Left renal pelvis (tissue), 4 donors: ENCODE measurements around the gene EML6. TPM values are rescaled to one million over a fixed set of nuclear protein-coding genes. Genes with fewer than 3 reads are reported as not detected.
A peak's percentile ranks its signal among the peaks of the same experiment; 100 is the strongest.

Experiments used
- DNase-seq, 4 donors: peaks; one replicate each; pipeline ENCODE4 v3.0.0-alpha.2; 2013; ENCODE audit warnings: low read depth in 4 of 4, low spot score in 3 of 4
- polyA plus RNA-seq, 4 donors: library from polyadenylated mRNA; unstranded; fragments of 120-200 nt; gene quantifications; one replicate each; pipeline ENCODE4 v1.2.1, GENCODE V29; 2013; ENCODE audit not compliant: insufficient read length in 4 of 4

EML6 gene
- polyA plus RNA-seq, 4 donors = 0.49 to 17.2 (median 12.2) TPM

DNA sequence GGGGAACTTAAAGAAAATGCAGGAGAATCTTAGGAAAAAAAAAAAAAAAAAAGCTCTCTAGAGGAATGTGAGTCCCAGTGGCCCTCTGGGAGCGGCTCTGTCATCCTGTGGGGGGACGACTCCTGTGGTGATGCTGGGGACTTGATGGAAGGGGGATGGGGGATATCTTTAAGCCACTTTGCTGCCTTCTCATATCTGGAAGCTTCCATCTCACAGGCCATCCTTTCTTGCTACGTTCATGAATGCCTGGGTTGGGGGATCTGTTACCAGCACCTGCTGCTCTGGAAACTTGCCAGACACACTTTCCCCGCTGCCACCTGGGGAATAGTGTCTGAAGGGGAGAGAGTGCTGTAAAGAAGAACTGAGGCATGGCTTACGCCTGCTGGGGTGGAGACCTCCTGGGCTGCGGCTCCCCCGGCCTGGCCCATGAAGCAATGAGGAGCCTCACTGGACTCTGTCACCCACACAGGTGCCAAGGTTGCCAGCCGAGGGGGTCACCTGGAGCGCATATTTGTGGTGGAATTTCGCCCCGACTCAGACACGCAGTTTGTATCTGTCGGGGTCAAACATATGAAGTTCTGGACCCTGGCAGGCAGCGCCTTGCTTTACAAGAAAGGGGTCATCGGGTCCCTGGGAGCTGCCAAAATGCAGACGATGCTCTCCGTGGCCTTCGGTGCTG, 234.0 kb downstream of the EML6 start:
- DNase-seq = no peak

DNA sequence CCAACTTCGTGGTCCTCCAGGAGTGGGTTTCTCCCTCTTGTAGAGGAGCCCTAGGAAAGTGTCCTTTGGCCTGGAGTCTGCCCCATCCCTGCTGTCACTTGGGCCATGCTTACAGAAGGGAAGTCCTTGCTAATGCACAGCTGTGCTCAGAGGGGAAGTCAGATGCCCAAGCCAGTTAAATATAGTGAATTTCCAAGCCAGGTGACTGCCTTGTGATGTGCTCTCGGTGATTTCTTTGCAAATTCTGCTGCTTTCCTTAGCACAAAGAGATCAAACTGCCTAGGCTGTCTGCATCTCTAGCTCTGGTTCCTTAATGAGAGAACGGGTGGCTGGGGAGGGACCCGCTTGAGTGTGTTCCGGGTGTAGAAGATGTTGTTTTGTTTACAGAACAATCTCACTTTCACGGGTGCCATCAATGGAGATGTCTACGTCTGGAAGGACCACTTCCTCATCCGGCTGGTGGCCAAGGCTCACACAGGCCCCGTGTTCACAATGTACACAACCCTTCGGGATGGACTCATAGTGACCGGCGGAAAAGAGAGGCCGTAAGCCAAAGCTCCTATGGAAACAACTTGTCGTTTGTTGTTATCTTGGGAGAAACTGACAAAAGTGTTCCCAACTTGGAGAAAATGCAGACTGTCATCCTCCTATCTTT, 235.4 kb downstream of the EML6 start:
- no peak for DNase-seq

DNA sequence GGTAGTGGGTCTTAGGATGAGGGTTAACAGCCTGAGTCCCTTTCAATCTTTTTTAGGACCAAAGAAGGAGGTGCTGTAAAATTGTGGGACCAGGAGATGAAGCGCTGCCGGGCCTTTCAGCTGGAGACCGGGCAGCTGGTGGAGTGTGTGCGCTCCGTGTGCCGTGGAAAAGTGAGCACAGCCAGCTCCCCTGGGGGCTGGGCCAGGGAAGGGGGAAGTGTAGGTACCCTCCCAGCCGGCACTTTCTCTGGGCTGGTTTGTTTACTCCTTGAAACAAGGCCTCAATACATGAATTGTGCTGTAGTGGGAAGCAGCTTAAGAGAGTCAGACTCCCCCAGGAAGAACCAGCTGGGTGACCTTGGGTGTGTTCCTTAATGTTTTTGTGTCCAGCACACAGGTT, 236.7 kb downstream of the EML6 start:
- no peak for DNase-seq

DNA sequence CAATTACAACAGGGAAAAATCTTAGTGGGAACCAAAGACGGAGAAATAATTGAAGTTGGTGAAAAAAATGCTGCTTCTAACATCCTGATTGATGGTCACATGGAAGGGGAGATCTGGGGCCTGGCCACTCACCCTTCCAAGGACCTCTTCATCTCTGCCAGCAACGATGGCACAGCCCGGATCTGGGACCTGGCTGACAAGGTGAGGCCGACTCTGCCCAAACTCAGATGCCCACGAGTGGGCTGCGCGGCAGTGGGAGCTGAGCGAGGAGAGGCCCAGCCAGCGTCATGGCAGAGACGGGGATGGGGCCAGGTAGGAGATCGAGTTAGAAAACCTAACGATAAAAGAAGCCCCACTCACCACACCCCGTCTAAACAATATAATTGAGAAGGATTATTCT, 239.0 kb downstream of the EML6 start:
- DNase-seq = no peak

DNA sequence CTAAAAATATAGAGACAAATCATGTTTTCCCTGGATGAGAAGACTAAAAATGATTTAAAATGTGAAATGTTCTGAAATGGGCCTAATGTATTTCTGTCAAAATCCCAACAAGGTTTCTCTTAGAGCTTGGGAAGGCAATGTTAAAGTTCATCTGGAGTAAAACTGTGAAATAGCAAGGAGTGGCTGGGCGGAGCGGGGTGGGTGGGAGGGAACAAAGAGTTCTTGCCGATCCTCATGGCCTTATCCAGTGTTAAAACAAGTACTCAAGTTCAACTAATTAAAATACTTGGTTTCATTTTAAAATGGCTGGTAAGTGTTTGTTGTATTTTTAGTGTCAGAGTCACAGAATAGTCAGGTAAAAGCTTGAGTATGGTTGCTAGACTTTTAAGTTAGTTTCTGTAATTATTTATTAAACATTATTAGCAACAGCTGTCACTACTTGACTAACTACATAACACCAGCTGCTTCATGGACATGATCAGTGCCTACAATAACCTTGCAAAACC, 239.5 kb downstream of the EML6 start:
- DNase-seq = no peak

DNA sequence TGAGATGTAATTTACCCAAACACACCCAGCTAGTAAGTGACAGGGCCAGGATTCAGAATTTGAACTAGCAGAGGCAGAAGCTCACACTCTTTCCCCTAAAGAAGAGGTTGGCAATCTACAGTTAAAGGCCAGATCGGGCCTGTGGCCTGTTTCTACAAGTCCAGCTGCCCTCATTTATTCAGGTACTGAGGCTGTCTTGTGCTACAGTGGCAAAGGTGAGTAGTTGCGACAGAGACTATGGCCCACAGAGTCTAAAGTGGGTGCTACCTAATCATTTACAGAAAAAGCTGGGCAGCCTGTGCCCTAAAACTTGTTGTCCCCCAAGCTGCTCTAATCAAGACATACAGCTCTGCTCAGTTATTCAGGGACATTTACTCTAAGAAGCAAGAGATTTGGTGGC, 240.0 kb downstream of the EML6 start:
- no peak for DNase-seq

DNA sequence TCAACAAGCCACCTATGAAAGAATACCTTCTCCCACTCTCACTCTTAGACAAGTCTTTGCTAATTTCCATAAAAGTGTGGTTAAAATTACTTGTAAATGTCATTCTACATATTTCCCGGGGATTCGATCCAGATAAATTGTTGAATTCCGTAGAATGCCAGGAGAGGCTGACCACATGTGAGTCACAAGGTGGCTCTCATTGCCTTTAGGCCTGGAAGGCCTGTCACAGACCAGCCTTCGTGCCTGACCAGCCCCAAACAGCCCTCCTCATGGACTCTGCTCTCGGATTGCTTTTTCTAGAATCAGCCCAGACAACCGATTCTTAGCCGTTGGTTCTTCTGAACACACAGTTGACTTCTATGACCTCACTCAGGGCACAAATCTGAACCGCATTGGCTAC, 240.8 kb downstream of the EML6 start:
- DNase-seq = no peak

DNA sequence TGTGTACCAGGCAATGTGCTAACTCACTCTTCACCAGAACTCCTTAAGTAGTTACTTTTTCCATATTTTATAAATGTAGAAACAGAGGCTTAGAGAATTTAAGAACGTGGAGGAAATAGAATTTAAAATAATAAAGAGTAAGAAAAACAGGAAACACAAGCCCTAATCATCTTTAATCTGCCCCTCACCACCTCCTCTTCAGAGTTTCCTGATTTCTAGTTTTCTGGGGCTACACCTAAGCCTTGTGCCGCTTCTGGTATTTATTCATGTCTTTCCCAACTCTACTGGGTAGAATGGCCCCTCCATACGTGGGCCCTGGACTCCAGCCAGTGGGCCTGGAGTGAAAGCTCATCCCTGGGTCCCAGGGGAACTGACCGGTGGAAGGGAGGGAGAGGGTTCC, 241.4 kb downstream of the EML6 start:
- no peak for DNase-seq

DNA sequence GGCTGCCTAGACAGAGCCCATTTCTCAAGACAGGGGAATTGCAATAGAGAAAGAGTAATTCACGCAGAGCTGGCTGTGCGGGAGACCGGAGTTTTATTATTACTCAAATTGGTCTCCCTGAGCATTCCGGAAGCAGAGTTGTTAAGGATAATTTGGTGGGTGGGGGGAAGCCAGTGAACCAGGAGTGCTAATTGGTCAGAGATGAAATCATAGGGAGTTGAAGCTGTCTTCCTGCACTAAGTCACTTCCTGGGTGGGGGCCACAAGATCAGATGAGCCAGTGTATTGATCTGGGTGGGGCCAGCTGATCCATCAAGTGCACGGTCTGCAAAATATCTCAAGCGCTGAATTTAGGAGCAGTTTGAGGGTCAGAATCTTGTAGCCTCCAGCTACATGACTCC, 242.0 kb downstream of the EML6 start:
- DNase-seq = no peak

DNA sequence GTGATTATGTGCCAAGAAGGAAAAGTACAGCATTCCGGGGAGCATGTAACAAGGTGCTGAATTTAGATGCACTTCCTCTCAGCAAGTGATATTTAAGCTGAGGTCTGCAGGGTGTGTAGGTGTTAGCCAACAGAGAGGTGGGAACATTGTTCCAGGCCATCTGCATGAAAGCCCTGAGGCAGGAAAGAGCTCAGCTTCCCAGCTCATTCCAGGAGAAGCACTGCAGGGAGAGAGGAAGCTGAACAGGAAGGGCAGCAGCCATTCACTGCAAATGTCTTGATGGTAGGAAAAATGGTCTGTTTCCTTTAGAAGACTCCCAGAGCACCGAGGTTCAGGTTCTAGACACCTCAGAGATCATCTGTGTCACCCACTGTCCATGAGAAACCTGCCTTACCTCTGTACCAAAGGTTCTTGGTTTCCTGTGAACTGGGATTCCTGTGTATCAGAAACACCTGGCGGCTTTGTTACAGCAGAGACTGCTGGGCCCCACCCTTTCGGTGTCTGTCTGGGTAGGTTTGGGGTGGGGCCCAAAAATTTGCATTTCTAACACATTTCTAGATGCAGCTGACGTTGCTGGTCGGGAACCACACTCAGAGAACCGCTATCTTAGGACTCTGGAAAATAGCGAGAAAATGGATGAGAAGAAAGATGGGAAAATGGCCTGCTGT, 242.8 kb downstream of the EML6 start:
- DNase-seq = no peak

DNA sequence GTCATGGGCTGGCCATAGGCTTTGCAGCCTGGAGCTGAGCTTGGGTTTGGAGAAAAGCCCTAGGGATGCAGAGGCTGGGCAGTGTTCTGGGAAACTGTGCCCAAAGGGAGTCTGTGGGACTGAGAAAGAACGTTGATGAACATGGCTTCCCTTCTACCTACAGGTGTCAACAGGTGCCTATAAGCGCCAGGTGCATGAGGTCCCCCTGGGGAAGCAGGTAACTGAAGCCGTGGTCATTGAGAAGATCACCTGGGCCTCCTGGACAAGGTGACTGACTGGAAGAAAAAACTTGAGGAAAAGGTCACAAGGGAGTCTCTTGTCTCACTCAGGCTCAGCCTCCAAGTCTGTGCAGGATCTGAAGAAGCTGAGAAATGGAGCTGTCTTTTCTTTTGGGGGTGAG, 243.4 kb downstream of the EML6 start:
- DNase-seq = no peak

DNA sequence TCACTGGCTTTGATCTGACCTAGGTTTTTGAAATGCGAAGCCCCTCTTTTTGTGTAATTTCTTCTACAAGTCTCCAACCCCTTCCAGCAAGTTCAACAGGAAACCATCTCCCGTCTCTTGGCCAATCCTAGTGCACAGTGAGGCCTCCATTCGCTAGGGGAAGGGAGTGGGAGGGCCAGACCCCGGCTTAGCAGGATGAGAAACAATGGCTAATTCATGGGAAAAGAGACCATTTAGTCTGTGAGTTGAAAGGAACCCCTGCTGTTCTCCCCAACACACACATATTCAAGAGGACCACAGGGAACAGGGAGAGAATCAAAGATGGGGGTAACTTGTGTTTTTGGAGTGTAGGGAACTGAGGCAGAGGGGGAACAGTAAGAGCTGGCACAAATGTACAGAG, 243.8 kb downstream of the EML6 start:
- DNase-seq = no peak

DNA sequence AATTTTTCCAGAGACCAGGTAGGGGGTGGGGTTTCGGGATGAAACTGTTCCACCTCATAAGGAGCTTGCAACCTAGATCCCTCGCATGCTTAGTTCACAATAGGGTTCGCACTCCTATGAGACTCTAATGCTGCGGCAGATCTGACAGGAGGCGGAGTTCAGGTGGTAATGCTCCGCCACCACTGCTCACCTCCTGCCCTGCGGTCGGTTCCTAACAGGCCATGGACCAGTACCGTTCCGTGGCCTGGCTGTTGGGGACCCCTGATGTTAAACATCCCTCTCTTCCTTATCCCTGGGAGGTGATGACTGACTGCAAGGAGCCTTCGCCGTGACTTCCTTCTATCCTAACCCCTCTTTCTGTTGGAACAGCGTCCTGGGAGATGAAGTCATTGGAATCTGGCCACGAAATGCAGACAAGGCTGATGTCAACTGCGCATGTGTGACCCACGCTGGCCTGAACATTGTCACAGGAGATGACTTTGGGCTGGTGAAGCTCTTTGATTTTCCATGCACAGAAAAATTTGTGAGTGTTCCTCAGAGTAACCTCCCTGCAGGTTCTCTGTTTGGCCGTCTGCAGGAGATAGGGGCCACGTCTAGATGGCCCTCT, 244.4 kb downstream of the EML6 start:
- DNase-seq = no peak

DNA sequence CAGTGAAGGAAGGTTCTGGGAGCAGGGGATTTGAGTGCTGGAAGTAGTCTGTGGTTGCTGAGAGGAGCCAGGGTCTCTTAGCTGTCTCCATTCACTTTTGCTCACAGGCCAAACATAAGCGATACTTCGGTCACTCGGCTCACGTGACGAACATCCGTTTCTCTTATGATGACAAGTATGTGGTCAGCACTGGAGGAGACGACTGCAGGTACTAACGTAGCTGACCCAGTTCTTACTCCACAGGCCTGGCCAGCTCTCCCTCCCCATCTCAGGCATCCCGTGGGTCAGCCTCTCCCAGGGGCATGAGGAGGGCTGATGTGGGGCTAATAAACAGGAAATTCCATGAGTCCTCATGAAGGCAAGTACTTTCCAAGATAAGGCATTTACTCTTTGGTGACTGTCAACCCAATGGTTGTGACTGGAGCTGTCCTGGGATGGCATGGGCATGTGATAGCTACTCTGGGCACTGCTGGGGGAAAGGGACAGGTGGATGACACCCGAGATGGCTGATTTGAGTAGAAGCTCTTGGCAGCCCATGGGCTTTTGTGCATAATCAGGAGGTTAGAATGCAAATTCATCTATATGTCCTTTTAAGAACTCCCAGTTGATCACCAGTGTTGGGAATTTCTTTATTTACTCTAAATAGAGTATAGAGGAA, 245.2 kb downstream of the EML6 start:
- DNase-seq = no peak

DNA sequence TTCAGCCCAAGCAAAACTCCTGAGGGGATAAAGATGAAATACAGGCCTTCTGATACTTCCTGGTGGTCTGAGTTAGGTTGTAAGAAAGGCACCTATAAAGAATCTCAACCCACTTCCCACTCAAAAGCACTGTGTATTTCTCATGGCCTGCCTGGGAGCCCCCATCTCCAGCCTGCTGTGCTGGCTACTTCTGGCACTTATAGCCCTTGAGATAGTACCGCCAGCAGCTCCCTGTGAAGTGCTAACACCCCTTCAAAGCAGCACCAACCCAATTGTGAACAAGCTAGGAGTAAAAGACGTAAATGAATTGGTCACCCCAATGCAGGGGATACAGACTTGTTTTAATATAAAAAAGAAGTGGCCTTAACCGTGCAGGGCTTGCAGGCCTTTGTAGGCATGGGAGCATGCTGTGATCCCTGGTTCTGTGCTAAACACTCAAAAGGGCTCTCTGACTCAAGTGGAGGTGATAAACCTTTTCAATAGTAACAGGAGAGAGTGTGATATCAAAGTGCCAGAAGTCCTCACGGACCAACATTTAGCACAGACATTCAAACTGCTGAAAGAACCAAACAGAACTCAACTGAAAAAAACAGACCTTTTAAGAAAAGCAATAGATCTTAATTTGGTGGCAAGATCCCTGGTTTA, 246.0 kb downstream of the EML6 start:
- no peak for DNase-seq

DNA sequence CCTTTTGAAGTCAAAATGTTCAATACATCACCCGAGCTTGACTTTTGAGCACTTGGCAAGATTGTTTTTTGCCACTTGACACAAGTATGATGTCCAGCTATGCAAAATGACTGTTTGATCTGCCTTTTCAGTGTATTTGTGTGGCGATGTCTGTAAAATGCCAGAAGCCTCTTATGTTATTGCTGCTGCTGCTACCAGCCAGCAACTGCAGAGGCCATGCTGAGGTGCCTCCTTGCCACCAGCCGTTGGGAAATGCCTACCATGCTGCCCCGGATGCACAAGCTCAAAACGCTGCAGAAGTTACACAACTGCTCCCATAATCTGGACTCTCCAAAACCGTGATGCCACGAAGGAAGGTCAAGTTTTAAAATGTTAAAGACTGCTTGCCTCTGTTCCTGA, 246.5 kb downstream of the EML6 start:
- DNase-seq = no peak

DNA sequence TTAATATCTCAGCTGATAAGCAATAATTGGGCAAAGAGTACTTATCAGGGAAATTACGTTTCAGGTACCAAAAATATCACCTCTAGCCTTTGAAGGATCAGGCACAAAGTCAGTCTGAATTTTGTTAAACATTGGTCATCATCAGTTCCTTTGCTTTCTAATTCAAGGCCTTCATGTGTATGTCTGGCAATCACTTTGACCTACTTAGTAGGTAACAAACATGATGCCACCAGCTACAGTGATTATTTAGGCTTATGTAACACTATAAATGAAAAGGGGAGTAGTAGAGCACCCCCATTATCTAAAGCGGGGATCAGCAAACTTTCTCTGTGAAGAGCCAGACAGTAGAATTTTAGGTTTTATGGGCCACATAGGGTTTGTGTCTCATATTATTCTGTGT, 251.7 kb downstream of the EML6 start:
- no peak for DNase-seq

DNA sequence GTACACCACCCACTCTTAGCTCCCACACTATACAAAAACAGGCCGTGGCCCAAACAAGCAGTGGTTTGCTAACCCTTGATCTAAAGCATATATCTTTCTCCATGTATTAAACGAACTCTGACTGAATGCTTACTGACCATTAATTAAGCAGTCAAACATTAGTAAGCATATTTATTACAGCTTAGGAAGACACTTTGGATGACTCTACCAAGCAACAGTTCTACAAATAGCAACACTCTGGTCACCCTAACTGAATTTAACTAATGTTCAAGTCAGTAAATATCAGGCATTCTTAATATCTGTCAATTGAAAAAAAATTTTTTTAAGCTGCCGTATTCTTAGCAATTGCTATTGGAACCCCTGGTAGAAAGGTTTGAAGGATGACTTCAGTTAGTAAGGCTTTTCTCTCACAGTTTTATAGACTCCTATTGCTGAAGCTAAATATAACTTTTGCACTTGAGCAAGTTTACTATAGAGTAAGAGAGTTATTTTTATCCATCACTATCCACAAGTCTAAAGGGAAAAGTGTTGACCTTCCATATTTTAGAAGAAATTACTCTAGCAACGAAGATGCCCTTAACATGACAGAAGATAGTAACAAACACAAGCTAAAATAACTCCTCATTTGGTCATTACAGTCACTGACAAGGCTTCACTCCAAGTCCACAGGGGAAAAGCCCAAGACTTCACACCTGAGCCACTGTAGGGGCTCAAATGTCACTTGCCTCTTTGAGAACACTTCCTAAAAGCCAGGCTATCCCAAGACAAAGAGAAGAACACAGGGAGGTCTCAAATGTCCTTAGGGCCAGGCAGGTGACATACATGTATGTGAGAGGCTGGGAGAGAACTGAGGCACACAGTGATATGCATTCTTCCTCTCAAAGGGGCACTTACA, 252.4 kb downstream of the EML6 start:
- no peak for DNase-seq

DNA sequence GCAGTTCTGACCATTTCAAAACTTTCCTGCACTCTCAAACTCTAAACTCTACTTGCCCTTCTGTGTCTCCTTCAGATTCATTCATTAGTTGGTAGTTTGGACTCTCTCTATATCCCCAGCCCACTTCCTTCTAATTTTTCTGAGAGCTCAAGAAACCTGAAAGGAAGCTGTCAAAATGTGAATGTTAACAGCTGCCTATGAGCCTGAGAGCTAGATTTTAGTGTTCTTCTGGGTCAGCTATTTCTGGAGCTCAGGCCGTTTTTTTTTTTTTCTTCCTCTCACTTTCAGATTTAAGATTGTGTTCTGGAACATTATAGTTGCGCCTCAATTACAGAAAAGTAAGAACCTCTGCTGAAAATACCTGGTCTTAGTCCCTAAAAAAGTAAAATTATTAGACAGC, 253.7 kb downstream of the EML6 start:
- peak in 2 of 4 donors; percentile 26 to 53 for DNase-seq
